HL-60 (cell line): ENCODE results near the gene HMOX1.

Source experiments
- CTCF ChIP-seq: IDR thresholded peaks from one replicate; pipeline ENCODE4 v1.5.1; 2011; ENCODE audit warnings: low read length, control low read depth, inconsistent platforms; ENCODE audit not compliant: insufficient read depth
- GABPA ChIP-seq: IDR thresholded peaks from 2 replicates; pipeline ENCODE4 v1.6.1; 2012; ENCODE audit warnings: low read depth
- POLR2AphosphoS5 ChIP-seq: IDR thresholded peaks from 2 replicates; pipeline ENCODE4 v1.6.1; 2012; ENCODE audit warnings: low read depth
- REST ChIP-seq: IDR thresholded peaks from 2 replicates; pipeline ENCODE4 v1.6.1; 2012; ENCODE audit warnings: low read depth; ENCODE audit not compliant: insufficient replicate concordance

- TF ChIP-seq REST (no peak), CTCF (no peak), POLR2AphosphoS5 (no peak), GABPA (no peak)
Observed at GRCh38 chr22:35373781-35374180, 7.1 kb upstream of the HMOX1 start.
